ENCODE results near the gene CTNND2.

The CTNND2 gene

DNA sequence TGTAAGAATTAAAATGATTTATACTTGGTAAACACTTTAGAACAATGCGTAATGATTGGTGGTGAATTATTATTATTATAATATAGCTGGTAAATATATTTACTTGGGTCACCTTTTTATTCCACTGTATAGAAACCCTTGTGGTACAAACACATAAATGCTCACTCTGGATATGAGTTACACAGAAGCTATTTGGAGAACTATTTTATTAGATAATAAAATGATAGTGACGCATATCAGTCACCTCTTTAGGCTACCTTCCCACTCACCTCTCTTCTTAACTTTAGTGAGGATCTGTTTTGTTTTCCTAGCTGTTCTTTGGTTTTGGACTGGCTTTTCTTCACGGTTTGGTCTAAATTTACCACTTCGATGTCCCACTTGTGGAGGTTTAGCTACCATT is 605.4 kb downstream of the CTNND2 start:
- DNase-seq = no peak

DNA sequence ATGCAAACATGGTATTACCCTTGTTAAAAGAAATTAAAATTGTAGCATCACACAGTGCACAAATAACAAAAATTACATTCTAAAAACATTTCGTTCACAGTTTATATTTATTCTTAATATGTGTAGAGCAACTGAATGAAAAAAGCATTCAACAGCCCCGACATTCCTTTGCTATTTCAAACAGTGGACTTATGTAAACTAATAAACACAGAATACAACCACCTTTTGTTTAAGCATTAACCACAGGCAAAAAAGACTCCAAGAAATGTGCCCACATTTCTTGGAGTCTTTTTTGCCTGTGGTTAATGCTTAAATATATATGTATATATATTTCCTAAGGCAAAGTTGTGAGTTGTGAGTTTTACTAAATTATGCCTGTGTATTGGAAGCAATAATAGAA is 610.7 kb downstream of the CTNND2 start:
- DNase-seq = no peak

DNA sequence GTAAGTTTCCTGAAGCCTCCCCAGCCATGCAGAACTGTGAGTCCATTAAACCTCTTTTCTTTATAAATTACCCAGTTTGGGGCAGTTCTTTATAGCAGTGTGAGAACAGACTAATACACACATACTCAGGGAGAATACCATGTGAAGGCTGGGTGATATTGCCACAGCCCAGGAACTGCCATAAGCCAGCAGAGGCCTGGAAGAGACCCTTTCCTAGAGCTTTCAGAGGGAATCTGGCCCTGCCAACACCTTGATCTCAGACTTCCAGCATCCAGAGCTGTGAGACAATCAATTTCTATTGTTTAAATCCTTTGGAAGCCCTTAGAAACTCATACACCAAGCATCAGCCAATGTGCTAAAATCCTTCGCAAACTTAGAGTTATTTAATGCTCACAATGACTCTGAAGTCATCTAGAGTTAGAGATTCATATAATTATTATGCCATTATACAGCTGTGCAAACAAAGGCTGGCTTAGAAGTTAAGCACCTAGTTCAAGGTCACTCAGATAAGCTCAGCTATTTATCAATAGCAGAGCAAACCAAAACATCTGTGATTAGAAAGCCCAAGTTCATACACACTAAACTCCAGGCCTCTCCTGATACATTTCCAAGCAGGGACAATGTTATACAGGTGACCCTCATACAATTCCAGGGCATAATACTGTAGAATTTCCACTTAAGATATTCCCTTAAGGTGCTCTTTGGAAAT is 611.4 kb downstream of the CTNND2 start:
- no peak for DNase-seq

DNA sequence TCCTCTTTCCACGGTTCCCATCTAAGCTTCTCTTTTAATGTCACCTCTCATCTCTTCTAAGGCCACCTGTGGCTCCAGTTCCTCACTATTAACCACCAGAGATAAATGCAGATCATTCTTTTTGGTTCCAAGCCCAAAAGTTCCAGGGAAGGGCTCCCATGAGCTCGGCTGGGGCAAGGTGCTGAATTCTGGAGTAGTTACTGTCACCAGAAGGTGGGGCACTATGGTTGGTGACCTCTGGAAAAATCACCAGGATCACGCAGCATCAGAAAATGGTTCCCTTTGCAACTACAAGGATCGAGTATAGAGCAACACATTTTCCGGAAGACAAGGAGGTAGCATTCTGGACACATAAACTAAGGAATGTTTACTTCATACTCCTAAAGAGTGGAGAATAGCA is 614.5 kb downstream of the CTNND2 start:
- no peak for DNase-seq

DNA sequence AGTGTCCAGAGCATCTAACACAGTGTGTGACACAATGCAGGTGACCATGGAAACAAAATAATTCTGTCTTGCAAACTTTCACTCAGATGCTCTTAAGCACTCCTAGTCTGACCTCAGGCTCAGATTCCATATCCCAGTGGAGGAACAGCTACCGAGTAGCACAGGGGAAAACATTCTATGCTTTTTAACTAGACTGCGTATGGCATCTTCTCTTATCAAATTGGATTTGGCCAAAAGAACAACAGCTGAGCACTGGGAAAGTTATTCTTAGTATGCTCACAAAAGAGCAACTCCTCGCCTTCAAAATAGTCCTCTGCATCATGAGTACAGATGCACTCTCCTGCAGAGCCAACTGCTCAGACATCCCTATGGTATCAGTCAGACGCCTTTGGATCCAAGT is 615.0 kb downstream of the CTNND2 start:
- DNase-seq = no peak

DNA sequence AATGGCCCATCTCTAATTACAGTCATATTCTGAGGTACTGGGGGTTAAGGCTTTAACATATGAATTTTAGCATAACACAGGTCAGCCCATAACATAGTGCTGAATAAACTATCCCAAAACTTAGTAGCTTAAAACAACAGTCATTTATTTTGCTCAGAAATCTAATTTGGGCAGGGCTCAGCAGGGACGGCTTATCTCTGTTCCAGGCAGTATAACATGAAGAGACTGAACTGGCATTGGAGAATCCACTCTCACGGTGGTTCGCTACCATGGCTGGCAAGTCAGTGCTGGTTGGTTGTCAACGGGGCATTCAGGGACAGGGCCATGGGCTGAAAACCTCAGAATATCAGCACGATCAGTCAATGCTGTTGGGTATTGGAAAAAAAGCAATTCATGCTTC is 622.4 kb downstream of the CTNND2 start:
- DNase-seq = no peak

DNA sequence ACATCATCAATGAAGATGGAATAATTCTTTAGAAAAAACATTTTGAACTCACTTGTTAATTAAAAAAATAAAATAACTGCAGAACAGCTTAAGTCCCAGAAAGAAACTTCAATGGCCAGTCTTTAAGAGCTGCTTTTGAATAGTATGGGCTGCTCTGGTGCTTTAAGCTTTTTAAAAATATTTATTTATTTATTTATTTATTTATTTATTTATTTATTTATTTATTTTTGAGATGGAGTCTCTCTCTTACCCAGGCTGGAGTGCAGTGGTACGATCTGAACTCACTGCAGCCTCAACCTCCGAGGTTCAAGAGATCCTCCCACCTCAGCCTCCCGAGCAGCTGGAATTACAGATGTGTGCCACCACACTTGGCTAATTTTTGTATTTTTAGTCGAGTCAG is 626.9 kb downstream of the CTNND2 start:
- DNase-seq = no peak

DNA sequence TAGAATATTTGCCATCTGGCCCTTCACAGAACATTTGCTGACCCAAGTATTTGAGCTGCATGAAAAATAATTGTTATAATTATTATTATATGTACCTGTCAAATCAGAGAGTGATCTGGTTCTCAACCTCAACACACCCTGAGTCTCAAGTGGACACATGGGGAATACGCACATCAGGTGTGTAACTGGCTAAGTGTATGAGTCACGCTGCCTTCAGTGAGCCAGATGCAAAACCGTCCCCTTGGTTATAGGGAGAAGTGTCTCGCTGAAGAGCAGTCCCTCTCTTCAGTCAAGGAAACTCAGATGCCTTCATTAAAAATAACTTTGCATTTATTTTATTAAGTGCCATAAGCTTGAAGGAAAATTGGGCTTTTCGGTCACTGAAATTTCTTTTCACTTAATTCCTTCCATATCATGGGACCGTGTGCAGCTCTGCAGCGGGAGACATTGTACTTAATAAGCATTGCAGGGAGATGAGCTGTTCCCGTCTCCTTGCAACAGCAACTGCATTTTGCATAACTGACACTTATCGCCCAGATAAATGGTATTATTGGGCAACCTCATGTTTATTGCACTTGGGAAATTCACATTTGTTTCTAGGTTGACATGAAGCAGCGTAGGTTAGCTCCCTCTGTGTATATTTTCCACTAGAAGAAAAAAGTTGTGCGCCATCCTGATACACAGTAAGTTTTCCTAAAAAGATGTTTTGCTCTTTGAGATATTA is 630.9 kb downstream of the CTNND2 start:
- no peak for DNase-seq

DNA sequence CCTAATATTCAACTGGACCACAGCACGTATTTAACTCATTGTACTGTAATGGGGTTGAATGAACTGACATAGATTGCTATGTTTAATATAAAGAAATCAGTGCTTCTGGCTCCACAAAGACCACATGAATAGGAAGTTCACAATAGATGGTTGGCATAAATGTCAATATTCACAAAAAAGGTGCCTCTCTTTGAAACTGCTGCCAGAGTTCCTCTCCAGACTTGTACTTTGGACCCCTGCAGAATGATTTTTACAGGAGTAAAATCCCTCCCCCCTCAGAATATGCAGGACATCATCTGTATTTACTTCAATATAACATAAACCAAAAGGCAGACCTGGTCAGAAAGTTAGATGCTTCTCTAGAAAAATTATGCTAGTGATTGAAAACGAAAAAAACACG is 634.7 kb downstream of the CTNND2 start:
- DNase-seq = no peak

DNA sequence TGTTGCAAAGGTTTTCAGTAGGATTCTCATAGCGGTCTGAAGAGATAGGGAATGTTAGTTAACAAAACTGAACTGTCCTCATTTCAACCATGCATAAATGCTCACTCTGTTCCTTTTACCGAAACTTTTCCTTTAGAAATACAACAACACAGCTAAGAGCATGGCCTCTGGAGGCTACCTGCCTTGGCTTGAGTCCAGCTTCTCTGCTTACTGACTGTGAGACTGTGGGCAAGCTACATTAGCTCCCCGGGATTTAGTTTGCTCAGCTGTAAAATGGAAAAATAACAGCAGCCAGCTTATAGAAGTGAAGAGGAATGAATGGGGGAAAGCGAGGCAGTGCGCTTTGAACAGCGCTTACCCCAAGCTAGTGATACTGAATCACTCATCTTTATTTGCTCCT is 635.4 kb downstream of the CTNND2 start:
- no peak for DNase-seq

DNA sequence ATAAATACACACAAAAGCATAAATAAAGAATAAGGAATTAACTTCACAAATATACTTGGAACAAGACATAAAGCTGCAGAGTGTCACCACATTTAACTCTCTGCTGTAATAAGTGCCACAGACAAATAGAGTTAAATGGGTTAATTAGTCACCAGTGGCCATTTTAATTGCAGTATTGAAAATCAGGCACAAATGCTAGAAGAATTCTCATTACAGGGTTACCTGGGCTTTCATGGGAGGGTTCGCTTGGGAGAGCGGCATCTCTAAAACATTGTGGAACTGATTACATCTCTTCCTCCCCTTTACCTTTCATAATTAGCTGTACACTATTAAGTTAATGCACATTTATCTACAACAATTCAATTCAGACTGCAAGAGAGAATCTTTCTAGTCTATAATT is 637.9 kb downstream of the CTNND2 start:
- DNase-seq = no peak

DNA sequence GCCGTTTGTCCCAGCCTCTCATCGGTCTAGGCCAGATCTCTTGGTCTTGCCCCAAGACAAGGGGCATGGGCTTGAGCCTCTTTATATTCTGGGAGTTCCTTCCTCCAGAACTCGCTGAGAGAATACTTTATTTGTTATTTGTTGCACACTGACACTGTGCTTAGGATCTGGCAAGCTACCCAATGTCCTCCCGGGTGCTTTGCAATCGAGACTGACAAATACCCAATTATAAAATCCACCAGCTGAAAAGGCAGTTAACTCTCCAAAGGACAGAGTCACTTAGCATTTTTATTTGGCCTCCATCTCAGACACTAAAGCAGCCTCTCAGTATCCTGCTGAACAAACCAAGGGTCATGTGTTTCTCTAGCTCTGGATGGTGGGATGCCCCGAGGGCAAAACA is 643.0 kb downstream of the CTNND2 start:
- no peak for DNase-seq

DNA sequence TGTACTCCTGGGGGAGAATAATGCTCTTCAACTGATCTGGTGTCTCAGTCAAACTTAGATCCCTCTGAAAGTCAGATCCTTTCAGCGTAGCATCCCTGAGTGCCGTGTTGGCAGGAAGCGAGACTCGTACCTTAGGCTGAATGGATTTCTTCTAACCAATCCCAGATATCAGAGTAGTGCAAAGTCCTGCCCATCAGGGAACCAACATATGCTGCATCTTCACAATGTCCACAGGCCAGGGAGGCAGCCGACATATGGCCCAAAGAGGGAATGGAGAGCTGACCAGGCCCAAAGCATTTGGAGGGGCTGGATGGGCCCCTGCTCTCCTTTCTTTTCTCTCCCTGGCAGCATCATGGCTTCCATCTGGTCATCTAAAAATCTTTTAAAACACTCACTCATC is 646.2 kb downstream of the CTNND2 start:
- no peak for DNase-seq

DNA sequence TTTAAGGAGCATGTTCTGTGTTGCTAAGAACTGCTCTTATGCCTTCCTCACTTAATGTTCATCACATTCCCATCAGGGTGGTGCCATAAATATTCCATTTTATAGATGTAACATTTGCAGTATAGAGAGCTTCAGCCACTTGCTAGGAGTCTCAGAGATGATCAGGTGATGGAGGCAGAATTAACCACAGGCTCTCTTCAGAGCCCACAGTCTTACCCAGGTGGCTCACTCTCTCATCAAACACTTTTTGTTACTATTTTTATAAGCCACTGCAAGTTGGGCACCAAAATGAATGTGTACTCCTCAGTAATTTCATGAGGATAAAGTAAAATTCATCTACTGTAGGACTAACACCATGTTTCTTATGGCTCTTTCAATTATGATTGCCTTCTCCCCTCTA is 651.7 kb downstream of the CTNND2 start:
- DNase-seq = no peak

DNA sequence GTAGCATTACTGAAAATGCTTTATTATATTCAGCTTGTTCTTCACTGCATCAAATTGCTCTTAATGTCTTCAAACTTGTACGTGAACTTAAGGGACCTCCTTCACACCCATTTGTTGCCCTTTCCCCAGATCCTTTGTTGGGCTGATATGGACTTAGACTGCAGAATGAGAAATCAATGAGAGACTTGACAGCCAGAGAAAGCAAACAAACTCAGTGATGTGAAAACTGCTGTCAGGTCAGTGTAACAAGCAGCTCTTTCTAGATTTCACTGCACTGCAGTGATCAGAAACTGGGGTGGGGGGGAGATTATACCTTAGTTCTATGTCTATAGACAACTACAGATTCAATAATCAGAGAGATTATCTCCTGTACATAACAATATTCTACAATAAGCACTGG is 652.2 kb downstream of the CTNND2 start:
- no peak for DNase-seq

DNA sequence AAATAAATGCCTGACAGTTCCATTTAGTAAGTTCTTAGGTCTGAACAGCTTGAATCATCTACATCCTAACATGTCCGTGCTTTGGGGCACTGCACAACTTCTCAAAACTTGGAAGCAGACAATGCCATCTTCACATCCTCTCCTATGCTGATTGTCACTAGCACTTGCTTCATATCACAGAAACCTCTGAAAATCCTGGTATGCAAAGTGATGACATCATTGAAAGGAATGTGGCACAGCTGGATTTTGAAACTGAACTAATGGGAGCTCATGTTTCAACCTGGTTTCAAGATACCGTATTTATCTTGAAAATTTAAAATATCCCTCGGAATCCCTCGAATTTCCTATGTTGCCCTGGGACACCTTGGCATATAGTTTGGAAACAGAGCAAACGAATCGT is 653.0 kb downstream of the CTNND2 start:
- no peak for DNase-seq

DNA sequence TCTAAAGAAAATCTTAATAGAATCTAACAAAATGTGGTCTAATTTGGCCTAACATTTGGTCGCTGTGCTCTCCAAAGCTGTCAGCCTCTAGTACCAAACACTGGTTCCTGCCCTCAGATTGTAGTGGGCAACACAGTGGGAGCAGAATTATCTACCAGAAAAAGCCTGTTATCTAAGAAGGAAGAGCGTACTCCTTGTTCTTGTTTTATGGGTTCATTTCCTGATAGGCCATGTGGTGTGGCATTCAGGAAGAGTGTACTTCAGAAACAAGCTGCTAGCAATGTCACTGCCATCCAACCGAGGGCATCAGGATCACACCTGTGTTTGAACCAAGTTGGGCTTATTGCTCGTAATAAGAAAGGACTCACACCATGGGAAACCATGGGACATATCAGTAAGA is 655.3 kb downstream of the CTNND2 start:
- no peak for DNase-seq

DNA sequence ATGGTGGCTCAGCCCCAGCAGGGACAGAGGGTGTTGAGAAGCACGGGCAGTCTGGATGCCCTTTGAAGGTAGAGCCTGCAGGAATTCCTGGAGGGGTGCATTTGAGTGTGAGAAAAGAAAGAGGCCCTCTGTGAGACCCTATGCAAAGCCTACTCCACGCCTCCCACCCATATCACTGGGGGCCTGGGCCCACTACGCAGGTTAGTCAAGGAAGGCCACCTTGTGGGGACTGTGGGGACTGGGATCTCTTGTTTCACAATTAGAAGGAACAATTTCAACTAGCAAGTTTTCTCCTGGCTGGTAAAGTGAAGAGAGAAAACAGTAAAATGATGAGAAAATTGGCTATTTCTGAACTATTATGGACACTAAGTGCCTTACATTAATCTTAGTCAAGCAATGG is 657.0 kb downstream of the CTNND2 start:
- DNase-seq = no peak

DNA sequence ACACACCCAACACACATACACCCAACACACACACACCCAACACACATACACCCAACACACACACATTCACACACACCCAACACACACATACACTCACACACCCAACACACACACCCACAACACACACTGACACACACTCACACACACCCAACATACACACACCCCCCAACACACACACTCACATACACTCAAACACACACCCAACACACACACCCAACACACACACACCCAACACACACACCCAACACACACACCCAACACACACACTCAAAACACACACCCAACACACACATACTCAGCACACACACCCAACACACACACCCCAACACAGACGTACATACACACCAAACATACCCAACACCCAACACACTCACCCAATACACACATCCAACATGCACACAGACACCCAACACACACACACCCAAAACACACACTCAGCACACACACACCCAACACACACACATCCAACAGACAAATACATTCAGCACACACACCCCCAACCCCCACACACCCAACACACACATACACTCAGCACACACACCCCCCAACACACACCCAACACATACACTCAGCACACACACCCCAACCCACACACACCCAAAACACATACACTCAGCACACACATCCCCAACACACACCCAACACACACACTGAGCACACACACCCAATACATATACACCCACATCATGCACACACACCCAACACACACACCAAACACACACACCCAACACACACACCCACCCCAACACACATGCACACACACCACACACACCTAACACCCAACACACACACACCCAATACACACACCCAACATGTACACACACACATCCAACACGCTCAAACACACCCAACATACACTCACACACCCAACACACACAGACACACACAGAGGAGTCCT is 663.7 kb downstream of the CTNND2 start:
- DNase-seq = no peak

DNA sequence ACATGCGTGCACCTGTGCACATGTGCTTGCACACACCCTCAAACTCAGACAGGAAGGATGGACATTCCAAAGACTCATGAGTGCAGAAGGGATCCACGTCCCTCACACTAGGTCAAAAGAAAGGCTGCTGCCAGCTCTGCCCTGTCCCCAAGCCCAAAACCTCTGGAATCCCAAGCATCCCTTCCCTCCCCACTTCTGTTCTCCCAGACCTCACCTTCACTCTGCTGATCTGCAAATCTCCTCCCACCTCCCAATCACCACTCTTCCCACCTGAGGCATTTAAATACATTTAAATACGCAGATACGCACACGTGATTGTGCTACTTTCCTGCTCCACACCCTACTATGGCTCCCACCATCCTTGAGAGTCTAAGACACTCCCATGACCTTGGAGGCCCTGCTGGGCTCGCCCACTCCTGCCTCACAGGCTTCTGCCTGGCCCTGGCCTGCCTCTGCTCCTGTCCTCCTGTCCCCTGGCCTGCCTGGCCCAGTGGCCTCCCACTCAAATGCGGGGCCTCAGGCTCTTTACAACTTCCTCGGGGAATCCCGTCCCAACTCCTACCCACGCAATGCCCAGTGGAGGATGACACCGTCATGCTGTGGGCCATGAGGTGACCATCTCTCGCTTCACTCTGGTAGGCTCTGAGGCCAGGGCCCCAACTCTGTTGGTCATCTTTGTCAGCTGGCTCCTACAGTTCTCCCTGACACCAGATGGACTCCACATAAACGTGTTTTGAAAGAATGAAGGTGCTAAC is 664.8 kb downstream of the CTNND2 start:
- DNase-seq = no peak

DNA sequence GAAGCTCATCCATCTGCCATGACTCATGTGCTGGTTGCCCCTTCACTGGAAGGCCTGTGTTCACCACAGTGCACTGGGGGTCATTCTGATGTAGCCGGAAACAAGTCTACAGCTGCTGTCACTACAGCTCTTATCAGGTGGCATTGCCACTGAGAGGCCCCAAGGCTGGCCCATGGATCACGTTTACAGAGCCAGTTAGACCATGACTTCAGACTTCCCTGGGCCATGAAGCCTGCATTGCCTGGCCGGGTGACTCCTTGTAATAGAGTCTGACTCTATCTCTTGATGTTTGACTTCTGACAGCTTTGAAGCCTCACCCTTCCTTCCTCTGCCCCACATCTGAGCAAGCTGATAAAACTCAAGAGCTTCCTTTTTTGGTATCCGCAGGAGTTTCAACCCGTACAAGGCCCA is 669.7 kb downstream of the CTNND2 start:
- no peak for DNase-seq

DNA sequence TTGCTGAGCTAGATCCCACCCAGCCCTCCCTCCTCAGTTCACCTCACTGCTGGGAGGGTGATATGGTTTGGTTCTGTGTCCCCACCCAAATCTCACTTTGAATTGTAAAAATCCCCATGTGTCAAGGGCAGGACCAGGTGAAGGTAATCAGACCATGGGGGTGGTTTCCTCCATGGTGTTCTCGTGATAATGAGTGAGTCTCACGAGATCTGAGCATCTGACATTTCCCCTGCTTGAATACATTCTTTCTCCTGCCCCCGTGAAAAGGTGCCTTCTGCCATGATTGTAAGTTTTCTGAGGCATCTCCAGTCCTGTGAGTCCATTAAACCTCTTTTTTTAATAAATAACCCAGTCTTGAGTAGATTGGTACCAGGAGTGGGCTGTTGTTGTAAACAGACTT is 673.4 kb downstream of the CTNND2 start:
- DNase-seq = no peak

DNA sequence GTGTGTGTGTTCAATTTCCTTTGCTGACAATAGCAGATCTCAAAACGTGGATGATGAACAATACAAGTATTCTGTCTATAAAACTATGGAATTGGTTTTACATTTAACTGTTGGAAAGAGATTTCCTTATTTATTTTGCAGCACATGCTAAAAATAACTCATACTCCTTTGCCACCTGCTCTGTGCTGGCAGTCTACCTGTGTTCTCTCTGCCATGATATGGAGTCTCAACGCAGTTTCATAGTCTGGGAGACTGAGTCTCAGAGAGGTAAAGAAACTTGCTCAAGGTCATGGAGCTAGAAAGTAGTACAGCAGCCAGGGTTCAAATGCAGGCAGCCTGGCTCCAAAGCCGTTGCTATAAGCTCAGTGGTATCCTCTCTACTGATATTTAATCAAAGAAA is 677.2 kb downstream of the CTNND2 start:
- DNase-seq = no peak
